Activated CD4-positive, alpha-beta T cell treated with anti-CD3 and anti-CD28 coated beads, Interleukin-10, Interleukin-2, amounts not matched to agents 100 ng/mL and 50 ng/mL, durations not matched to agents 16 hours and 8 hours (primary cell): ENCODE measurements around the gene ZSCAN5A.
"Not testable (repeated sequence)": the region's sequence is repeated elsewhere in the genome, so short reads cannot be mapped to it uniquely, and the experiment has no call there.

Source experiments
- DNase-seq: peaks from one replicate; pipeline ENCODE4 v3.0.0-alpha.2; 2020

ZSCAN5A gene

GRCh38 chr19:56199687-56200086 is 115.0 kb downstream of the ZSCAN5A start:
- DNase-seq, result no peak

- not testable (repeated sequence) for DNase-seq
These were observed 117.0 kb downstream of the ZSCAN5A start, which contains the start of gene ZSCAN5B for GRCh38 chr19:56197646-56198045. TSS of gene ZSCAN5B (minus strand) at chr19:56197783. CDS start at chr19:56193052, 4,731 bp downstream.

GRCh38 chr19:56193981-56194640 is 120.5 kb downstream of the ZSCAN5A start:
- no peak for DNase-seq

GRCh38 chr19:56191711-56192110 is 122.9 kb downstream of the ZSCAN5A start:
- no peak for DNase-seq

GRCh38 chr19:56191115-56191514 is 123.5 kb downstream of the ZSCAN5A start:
- no peak for DNase-seq

- DNase-seq, result no peak
These were observed 124.9 kb downstream of the ZSCAN5A start for GRCh38 chr19:56189785-56190184.

- no peak for DNase-seq
These were observed 136.9 kb downstream of the ZSCAN5A start for GRCh38 chr19:56177564-56178243.

GRCh38 chr19:56176881-56177280 is 137.8 kb downstream of the ZSCAN5A start:
- no peak for DNase-seq

GRCh38 chr19:56176310-56176709 is 138.3 kb downstream of the ZSCAN5A start:
- not testable (repeated sequence) for DNase-seq

- DNase-seq, result not testable (repeated sequence)
These were observed 138.8 kb downstream of the ZSCAN5A start, which contains the start of gene GALP for GRCh38 chr19:56175861-56176307. TSS of gene GALP (plus strand) at chr19:56176008. CDS start at chr19:56177109, 1,101 bp downstream.

- DNase-seq, result no peak
These were observed 140.1 kb downstream of the ZSCAN5A start for GRCh38 chr19:56174550-56174949.

GRCh38 chr19:56174086-56174485 is 140.6 kb downstream of the ZSCAN5A start:
- no peak for DNase-seq
